ENCODE measurements around the gene DEGS1.

DEGS1 gene

GRCh38 chr1:224182866-224183590 lies at the start of gene DEGS1:
Gene DEGS1, plus strand, starts transcription at chr1:224183240. Its CDS starts 97 bp downstream, at chr1:224183337.
- DNase-seq (ENCODE audit: low read depth): no peak
- TF ChIP-seq CTCF (IDR thresholded peaks at IDR 0.05; ENCODE audit: control insufficient read depth, insufficient read depth, low read depth, low read length, missing control alignments): no peak
- peak within 1 kb of the TSS; percentile 61 for H3K4me3 ChIP-seq (ENCODE audit: control insufficient read depth, low read depth, low read length)

- no peak overlapping the region for H3K4me3 ChIP-seq (ENCODE audit: control insufficient read depth, low read depth, low read length)
- no peak for TF ChIP-seq CTCF (IDR thresholded peaks at IDR 0.05; ENCODE audit: control insufficient read depth, insufficient read depth, low read depth, low read length, missing control alignments)
- no peak for DNase-seq (ENCODE audit: low read depth)
Observed at GRCh38 chr1:224133741-224134299, 49.2 kb upstream of the DEGS1 start.

- H3K4me3 ChIP-seq (ENCODE audit: control insufficient read depth, low read depth, low read length): no peak overlapping the region
- DNase-seq (ENCODE audit: low read depth): no peak
- TF ChIP-seq CTCF (IDR thresholded peaks at IDR 0.05; ENCODE audit: control insufficient read depth, insufficient read depth, low read depth, low read length, missing control alignments): no peak
Observed at GRCh38 chr1:224137518-224137917, 45.5 kb upstream of the DEGS1 start.

- H3K4me3 ChIP-seq (ENCODE audit: control insufficient read depth, low read depth, low read length): no peak overlapping the region
- DNase-seq (ENCODE audit: low read depth): no peak
- no peak for TF ChIP-seq CTCF (IDR thresholded peaks at IDR 0.05; ENCODE audit: control insufficient read depth, insufficient read depth, low read depth, low read length, missing control alignments)
Observed at GRCh38 chr1:224138198-224138597, 44.8 kb upstream of the DEGS1 start.

- no peak for DNase-seq (ENCODE audit: low read depth)
- H3K4me3 ChIP-seq (ENCODE audit: control insufficient read depth, low read depth, low read length): no peak overlapping the region
- no peak for TF ChIP-seq CTCF (IDR thresholded peaks at IDR 0.05; ENCODE audit: control insufficient read depth, insufficient read depth, low read depth, low read length, missing control alignments)
Observed at GRCh38 chr1:224141693-224142092, 41.3 kb upstream of the DEGS1 start.

GRCh38 chr1:224149709-224150108 lies 33.3 kb upstream of the DEGS1 start:
- no peak overlapping the region for H3K4me3 ChIP-seq (ENCODE audit: control insufficient read depth, low read depth, low read length)
- TF ChIP-seq CTCF (IDR thresholded peaks at IDR 0.05; ENCODE audit: control insufficient read depth, insufficient read depth, low read depth, low read length, missing control alignments): no peak

More at GRCh38 chr1:224149709-224150108, 33.3 kb upstream of the DEGS1 start:
- DNase-seq (ENCODE audit: low read depth): no peak
